ENCODE data around the gene SMURF1.

SMURF1 gene

DNA sequence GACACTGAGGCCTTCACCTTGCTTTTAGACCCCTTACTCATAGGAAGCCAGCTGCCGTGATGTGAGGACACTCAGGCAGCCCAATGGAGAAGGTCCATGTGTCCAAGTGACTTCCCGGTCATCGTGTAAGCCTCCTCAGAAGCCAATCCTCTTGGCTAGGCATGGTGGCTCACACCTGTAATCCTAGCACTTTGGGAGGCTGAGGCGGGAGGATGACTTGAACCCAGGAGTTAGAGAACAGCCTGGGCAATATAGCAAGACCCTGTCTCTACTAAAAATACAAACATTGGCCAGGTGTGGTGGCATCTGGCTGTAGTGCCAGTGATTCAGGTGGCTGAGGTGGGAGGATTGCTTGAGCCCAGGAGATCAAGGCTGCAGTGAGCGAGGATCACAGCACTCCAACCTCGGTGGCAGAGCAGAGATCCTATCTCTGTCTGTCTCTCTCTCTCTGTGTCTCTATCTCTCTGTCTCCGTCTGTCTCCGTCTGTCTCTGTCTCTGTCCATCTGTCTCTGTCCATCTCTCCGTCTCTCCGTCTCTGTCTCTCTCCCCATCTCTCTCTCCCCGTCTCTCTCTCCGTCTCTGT, 36.3 kb upstream of the SMURF1 start:
- no peak for DNase-seq (ENCODE audit: extremely low read depth, low read depth)
- no peak overlapping the region for H3K4me3 ChIP-seq (replicated peaks; ENCODE audit: low read depth, low read length)
- TF ChIP-seq, protein P1, sequence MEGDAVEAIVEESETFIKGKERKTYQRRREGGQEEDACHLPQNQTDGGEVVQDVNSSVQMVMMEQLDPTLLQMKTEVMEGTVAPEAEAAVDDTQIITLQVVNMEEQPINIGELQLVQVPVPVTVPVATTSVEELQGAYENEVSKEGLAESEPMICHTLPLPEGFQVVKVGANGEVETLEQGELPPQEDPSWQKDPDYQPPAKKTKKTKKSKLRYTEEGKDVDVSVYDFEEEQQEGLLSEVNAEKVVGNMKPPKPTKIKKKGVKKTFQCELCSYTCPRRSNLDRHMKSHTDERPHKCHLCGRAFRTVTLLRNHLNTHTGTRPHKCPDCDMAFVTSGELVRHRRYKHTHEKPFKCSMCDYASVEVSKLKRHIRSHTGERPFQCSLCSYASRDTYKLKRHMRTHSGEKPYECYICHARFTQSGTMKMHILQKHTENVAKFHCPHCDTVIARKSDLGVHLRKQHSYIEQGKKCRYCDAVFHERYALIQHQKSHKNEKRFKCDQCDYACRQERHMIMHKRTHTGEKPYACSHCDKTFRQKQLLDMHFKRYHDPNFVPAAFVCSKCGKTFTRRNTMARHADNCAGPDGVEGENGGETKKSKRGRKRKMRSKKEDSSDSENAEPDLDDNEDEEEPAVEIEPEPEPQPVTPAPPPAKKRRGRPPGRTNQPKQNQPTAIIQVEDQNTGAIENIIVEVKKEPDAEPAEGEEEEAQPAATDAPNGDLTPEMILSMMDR (IDR thresholded peaks at IDR 0.05; ENCODE audit: low read depth, low read length, missing control alignments), result no peak

DNA sequence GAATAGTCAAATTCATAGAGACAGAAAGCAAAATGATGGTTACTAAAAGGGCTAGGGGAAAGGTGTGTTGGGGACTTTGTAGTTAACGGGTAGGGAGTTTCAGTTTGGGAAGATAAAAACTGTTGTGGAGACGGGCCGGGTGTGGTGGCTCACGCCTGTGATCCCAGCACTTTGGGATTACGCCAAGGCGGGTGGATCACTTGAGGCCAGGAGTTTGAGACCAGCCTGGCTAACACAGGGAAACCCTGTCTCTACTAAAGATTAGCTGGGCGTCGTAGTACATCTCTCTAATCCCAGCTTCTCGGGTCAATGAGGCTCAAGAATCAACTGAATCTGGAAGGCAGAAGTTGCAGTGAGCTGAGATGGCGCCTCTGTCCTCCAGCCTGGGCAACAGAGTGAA, 33.3 kb upstream of the SMURF1 start:
- no peak for DNase-seq (ENCODE audit: extremely low read depth, low read depth)
- no peak overlapping the region for H3K4me3 ChIP-seq (replicated peaks; ENCODE audit: low read depth, low read length)
- TF ChIP-seq, protein P1 (IDR thresholded peaks at IDR 0.05; ENCODE audit: low read depth, low read length, missing control alignments), result no peak

DNA sequence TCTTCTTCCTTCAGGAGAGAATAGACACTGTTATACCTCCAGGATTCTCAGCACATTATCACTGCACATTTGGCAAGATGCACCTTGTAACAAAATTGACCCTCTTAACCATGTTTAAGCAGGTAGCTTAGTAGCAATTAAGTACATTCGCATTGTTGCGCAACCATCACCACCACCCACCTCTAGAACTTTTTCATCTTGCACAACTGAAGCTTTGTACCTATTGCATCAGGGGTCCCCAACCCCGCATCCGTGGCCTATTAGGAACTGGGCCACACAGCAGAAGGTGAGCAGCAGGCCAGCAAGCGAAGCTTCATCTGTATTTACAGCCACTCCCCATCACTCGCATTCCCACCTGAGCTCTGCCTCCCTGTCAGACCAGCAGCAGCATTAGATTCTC, 29.9 kb upstream of the SMURF1 start:
- H3K4me3 ChIP-seq (replicated peaks; ENCODE audit: low read depth, low read length), result no peak overlapping the region
- TF ChIP-seq, protein P1 (IDR thresholded peaks at IDR 0.05; ENCODE audit: low read depth, low read length, missing control alignments), result no peak
- no peak for DNase-seq (ENCODE audit: extremely low read depth, low read depth)

- H3K4me3 ChIP-seq (replicated peaks; ENCODE audit: low read depth, low read length), result no peak overlapping the region
- no peak for DNase-seq (ENCODE audit: extremely low read depth, low read depth)
- TF ChIP-seq, protein P1 (IDR thresholded peaks at IDR 0.05; ENCODE audit: low read depth, low read length, missing control alignments), result no peak
Observed at GRCh38 chr7:99171731-99172130, 27.8 kb upstream of the SMURF1 start.

- no peak overlapping the region for H3K4me3 ChIP-seq (replicated peaks; ENCODE audit: low read depth, low read length)
- DNase-seq (ENCODE audit: extremely low read depth, low read depth), result no peak
- TF ChIP-seq, protein P1 (IDR thresholded peaks at IDR 0.05; ENCODE audit: low read depth, low read length, missing control alignments), result no peak
Observed at GRCh38 chr7:99170730-99171074, 26.8 kb upstream of the SMURF1 start.

DNA sequence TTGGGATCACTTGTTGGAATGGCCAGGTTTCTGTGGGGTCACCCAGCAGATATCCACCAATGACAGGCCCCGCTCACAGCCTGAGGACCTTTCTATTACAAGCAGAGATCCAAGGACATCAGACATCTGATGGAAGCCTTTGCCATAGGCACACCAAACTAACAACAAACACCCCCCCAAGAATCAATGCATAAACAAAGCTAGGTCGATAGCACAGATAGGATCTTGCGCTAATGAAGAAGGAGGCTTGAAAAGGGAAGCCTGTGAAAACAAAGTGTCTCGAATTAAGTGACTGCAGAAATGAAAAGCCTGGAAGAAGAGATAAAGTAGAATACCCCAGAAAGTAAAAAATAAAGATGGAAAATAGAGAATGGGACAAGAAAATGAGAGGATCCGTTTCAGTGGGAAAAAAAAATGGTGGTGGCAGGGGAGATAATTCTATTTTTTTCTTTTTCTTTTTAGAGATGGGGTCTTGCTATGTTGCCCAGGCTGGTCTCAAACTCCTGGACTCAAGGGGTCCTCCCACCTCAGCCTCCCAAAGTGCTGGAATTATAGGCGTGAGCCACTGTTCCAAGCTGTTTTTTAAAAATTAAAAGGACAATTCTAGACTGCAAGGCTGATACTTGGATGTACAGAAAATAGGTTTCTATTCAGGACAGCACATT, 26.3 kb upstream of the SMURF1 start:
- H3K4me3 ChIP-seq (replicated peaks; ENCODE audit: low read depth, low read length), result no peak overlapping the region
- no peak for DNase-seq (ENCODE audit: extremely low read depth, low read depth)
- TF ChIP-seq, protein P1 (IDR thresholded peaks at IDR 0.05; ENCODE audit: low read depth, low read length, missing control alignments), result no peak

DNA sequence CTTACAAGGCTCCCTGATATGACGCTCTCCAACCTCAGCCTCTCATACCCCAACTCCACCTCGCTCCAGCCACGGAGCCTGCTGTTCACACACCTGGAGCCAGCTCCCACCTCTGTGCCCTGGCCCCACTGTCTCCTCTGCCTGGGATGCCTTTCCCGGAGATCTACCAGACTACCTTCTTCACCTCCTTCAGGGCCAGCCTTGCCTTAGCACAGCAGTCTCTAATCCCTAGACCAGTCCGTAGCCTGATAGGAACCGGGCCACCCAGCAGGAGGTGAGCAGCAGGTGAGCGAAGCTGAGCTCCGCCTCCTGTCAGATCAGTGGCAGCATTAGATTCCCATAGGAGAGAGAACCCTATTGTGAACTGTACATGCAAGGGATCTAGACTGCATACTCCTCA, 23.2 kb upstream of the SMURF1 start:
- H3K4me3 ChIP-seq (replicated peaks; ENCODE audit: low read depth, low read length), result no peak overlapping the region
- DNase-seq (ENCODE audit: extremely low read depth, low read depth), result no peak
- TF ChIP-seq, protein P1 (IDR thresholded peaks at IDR 0.05; ENCODE audit: low read depth, low read length, missing control alignments), result no peak
